Measurements from ENCODE around the gene EMSY. TPM values are rescaled to one million over a fixed set of nuclear protein-coding genes. Genes with fewer than 3 reads are reported as not detected.

EMSY gene
- total and polyA plus RNA-seq, 8 donors = 3.7 to 185 (median 17.3) TPM

DNA sequence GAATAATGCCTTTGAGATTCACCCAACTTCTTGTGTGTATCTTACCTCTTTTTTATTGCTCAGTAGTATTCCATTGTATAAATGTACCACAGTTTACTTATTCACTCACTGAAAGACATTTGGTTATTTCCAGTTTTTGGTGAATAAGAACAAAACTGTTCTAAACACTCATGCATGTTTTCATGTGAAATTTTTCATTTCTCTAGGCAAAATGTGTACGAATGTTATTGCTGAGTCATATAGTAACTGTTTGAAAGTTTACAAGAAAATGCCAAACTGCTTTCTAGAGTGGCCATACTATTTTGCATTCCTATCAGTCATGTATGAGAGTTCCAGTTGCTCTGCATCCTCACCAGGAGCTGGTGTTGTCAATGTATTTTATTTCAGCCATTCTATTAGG is 8.8 kb upstream of the EMSY start:
- no peaks in the 10 kb centered on the region for H3K4me1 ChIP-seq
- no peak overlapping the region for H3K27ac ChIP-seq
- no peaks in the 10 kb centered on the region for H3K36me3 ChIP-seq
- intact Hi-C loops (cut with DNase I; ENCODE audit: low total_unique reads) = no loop called here
- H3K27me3 ChIP-seq = no peaks in the 10 kb centered on the region
- no peaks in the 10 kb centered on the region for H3K9me3 ChIP-seq
- no peak overlapping the region for H3K4me3 ChIP-seq
- WGBS, 5 donors = 77 to 92% (median 87%) methylated on average over 1 of the region's 1 CpG
- DNase-seq = no peak
- TF ChIP-seq EP300 (IDR thresholded peaks at IDR 0.05) = no peak
- no peak for TF ChIP-seq POLR2AphosphoS5 (IDR thresholded peaks at IDR 0.05)
- TF ChIP-seq, protein P1, sequence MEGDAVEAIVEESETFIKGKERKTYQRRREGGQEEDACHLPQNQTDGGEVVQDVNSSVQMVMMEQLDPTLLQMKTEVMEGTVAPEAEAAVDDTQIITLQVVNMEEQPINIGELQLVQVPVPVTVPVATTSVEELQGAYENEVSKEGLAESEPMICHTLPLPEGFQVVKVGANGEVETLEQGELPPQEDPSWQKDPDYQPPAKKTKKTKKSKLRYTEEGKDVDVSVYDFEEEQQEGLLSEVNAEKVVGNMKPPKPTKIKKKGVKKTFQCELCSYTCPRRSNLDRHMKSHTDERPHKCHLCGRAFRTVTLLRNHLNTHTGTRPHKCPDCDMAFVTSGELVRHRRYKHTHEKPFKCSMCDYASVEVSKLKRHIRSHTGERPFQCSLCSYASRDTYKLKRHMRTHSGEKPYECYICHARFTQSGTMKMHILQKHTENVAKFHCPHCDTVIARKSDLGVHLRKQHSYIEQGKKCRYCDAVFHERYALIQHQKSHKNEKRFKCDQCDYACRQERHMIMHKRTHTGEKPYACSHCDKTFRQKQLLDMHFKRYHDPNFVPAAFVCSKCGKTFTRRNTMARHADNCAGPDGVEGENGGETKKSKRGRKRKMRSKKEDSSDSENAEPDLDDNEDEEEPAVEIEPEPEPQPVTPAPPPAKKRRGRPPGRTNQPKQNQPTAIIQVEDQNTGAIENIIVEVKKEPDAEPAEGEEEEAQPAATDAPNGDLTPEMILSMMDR (IDR thresholded peaks at IDR 0.05) = no peak
- TF ChIP-seq POLR2A (IDR thresholded peaks at IDR 0.05) = no peak

DNA sequence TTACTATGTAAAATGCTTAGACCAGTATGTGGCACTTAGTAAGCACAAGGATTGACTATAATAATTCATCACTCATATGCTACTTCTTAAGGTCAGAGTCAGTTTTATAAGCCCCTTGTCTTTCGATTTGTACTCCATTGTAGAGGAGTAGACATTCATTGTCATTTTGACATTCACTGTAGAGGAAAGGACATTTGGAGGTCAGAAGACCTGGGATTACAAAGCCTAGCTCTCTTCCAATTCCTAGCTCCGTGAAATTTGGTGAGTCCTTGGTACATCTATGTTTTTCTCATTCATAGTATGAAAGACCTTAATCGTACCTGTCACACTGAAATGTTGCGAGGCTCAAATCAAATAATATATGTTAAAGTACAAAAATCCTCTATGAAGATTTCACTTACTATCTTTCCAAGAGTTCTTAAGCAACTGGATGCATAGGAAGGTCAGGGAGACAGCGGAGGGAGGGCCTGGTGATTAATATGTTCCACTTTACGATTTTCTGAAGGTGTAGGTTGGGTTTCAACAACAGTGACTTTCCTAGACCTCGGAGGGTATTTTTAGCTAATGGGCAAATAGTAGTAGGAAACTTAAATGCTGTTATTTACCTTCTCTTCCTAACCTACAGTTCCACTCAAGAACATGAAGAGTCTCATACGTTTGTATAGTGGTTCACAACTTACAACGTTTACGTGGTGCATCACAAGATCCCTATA is 1.4 kb upstream of the EMSY start:
- Histone ChIP-seq H3K27me3 (no peaks in the 10 kb centered on the region), H3K36me3 (peaks cover 0 to 16% (median 15%) of the 10 kb centered on the region in 4 donors), H3K4me3 (peak overlapping the region; percentile 88 to 98 (median 96)), H3K27ac (peak overlapping the region in 2 of 5 donors; percentile 91 to 92), H3K9me3 (no peaks in the 10 kb centered on the region), H3K4me1 (peaks cover 9 to 29% (median 25%) of the 10 kb centered on the region in 4 donors)
- WGBS, 5 donors = 27 to 40% (median 33%) methylated on average over 10 of the region's 10 CpGs
- TF ChIP-seq, protein P1 (IDR thresholded peaks at IDR 0.05) = no peak
- TF ChIP-seq POLR2AphosphoS5 (IDR thresholded peaks at IDR 0.05) = no peak
- TF ChIP-seq EP300 (IDR thresholded peaks at IDR 0.05) = no peak
- TF ChIP-seq POLR2A (IDR thresholded peaks at IDR 0.05) = no peak
- intact Hi-C loops (cut with DNase I; ENCODE audit: low total_unique reads) = no loop called here
- DNase-seq = peak in 1 of 2 donors; percentile 24

DNA sequence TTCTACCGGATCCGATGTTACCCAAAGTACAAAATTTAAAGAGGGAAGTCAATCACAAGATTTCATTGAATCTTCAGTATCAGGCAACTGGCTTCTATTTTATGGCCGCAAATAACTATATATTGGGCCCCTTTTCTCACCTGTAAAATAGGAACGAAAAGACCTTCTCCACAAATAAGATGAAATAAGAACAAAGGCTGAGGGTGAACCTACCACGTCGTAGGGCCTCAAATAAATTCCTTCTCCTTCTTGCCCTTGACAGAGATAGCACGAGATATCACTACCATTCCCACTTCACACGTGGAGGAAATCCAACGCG is 794 bp upstream of the EMSY start:
- TF ChIP-seq, protein P1 (IDR thresholded peaks at IDR 0.05) = no peak
- TF ChIP-seq POLR2AphosphoS5 (IDR thresholded peaks at IDR 0.05) (no peak), EP300 (IDR thresholded peaks at IDR 0.05) (no peak), POLR2A (IDR thresholded peaks at IDR 0.05) (no peak)
- 0% methylated on average over 10 of the region's 10 CpGs for WGBS, 5 donors
- Histone ChIP-seq H3K36me3 (peaks cover 0 to 21% (median 17%) of the 10 kb centered on the region in 4 donors), H3K9me3 (no peaks in the 10 kb centered on the region), H3K27ac (peak overlapping the region; percentile 65 to 93 (median 91)), H3K4me3 (peak overlapping the region; percentile 88 to 98 (median 96)), H3K4me1 (peaks cover 9 to 29% (median 25%) of the 10 kb centered on the region in 4 donors), H3K27me3 (no peaks in the 10 kb centered on the region)
- intact Hi-C loops (cut with DNase I; ENCODE audit: low total_unique reads) = no loop called here
- DNase-seq = no peak

DNA sequence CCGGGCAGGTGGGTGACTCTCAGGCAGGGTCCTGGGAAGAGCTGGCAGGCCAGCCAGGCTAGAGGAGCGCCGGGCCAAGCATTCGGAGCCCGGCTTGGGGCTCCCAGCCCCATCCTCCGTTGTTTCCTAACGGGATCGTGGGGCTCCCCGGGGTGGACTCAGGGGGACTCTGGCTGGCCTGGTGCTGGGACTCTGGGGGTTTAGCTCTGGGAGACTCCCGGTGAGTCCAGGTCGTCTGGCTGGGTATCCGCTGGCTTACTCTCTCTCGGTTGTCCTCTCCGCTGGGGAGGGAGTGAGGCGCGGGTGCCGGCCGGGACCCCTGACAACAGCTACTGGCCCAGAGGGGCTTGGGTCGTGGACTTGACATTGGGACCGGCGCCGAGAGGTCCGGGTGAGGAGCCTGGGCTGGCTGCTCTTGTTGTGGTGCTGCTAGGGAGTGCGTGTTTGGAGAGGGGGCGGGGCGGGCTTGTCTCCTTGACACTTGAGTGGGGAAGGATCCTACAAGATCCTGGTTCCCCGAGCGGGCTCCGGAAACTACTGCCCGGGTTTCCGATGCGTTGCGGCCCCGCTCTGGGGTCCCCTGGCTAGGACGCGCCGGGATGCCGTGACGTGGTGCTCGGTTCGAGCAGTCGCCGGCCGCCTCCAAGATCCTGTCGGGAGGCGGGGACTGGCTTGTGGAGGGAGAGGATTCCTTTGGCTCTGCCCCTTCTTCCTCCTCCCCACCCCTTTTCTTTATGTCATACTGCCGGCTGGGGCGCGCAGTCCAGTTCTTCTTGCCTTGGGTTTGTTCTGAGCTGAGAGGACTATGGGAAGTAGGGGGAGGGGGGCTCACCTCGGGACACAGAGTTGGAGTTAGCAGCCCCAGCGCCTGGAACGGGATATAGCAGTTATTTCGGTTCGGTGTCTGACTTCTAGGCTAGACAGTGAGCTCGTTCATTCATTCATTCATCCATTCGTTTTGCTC is 585 bp downstream of the EMSY start:
- Histone ChIP-seq H3K4me3 (peak overlapping the region; percentile 88 to 98 (median 96)), H3K27ac (peak overlapping the region; percentile 84 to 93 (median 91)), H3K36me3 (peaks cover 0 to 35% (median 23%) of the 10 kb centered on the region in 4 donors), H3K9me3 (no peaks in the 10 kb centered on the region), H3K4me1 (peaks cover 9 to 29% (median 25%) of the 10 kb centered on the region in 4 donors), H3K27me3 (no peaks in the 10 kb centered on the region)
- TF ChIP-seq EP300 (IDR thresholded peaks at IDR 0.05) (no peak), POLR2AphosphoS5 (IDR thresholded peaks at IDR 0.05) (peak; percentile 25 to 68 (median 41))
- DNase-seq = peak; percentile 66 to 93
- WGBS, 5 donors = 0 to 1% (median 0%) methylated on average over 24 to 56 of the region's 56 CpGs
- intact Hi-C loops (cut with DNase I; ENCODE audit: low total_unique reads) = loop anchor here (5.0 kb wide), 1 partner anchor 73 kb away; no protein-coding TSS in a partner anchor
